ENCODE results near the gene NEUROD2.

- TF ChIP-seq POLR2AphosphoS5 (IDR thresholded peaks at IDR 0.05; ENCODE audit: low read depth, low read length) (no peak), SPI1 (IDR thresholded peaks at IDR 0.05; ENCODE audit: low read depth, low read length) (no peak)
Measured at GRCh38 chr17:39623356-39623950, 15.7 kb upstream of the NEUROD2 start.
